ENCODE measurements around the gene PEPD. TPM values are rescaled to one million over a fixed set of nuclear protein-coding genes. Genes with fewer than 3 reads are reported as not detected.

PEPD gene
- total and polyA plus RNA-seq, 2 of the 4 experiments (the other 2 are of a cell fraction) = 36.7 to 88.4 TPM

- H2BK20ac ChIP-seq (ENCODE audit: low read depth, low read length) = no peak overlapping the region
- POLR2A ChIA-PET (ENCODE audit: unreplicated experiment) = no interaction called here
- H3K9me1 ChIP-seq (ENCODE audit: insufficient read depth, low read length) = no peaks in the 10 kb centered on the region
- no peak overlapping the region for H2AFZ ChIP-seq (replicated peaks; ENCODE audit: low read length, poor library complexity)
- H3K18ac ChIP-seq (ENCODE audit: low read depth, low read length) = no peak overlapping the region
- H2BK120ac ChIP-seq (ENCODE audit: low read depth, low read length) = no peak overlapping the region
- intact Hi-C loops (cut with micrococcal nuclease) = no loop called here
- no peak overlapping the region for H3K4me3 ChIP-seq (ENCODE audit: insufficient read depth, low read depth, low read length)
- H3K56ac ChIP-seq (ENCODE audit: extremely low read depth, insufficient read depth, low read length) = no peak overlapping the region
- H3K9me3 ChIP-seq (ENCODE audit: control insufficient read depth, insufficient read depth, low read length) = no peaks in the 10 kb centered on the region
- no peak overlapping the region for H2AK9ac ChIP-seq (replicated peaks; ENCODE audit: low read depth, low read length, poor library complexity)
- CTCF ChIA-PET = interaction anchor here (0.9 kb wide), 1 partner anchor 15 kb away, joined by 3 read pairs; no protein-coding TSS in a partner anchor
- TF ChIP-seq POLR2A (IDR thresholded peaks at IDR 0.05; ENCODE audit: low read depth, low read length) = no peak
- no peak for TF ChIP-seq BHLHE40 (IDR thresholded peaks at IDR 0.05; ENCODE audit: low read depth, low read length)
- no peak for TF ChIP-seq MAZ (IDR thresholded peaks at IDR 0.05; ENCODE audit: borderline replicate concordance, low read depth, low read length)
- no peak for TF ChIP-seq MAFK (IDR thresholded peaks at IDR 0.05; ENCODE audit: low read depth, low read length)
- TF ChIP-seq RCOR1 (IDR thresholded peaks at IDR 0.05; ENCODE audit: insufficient replicate concordance, low read length) = no peak
- no peak for TF ChIP-seq CHD1 (IDR thresholded peaks at IDR 0.05; ENCODE audit: low read depth, low read length)
- H2AK5ac ChIP-seq (ENCODE audit: low read depth, low read length) = no peak overlapping the region
- no peaks in the 10 kb centered on the region for H3K79me1 ChIP-seq (ENCODE audit: low read depth in 1 of 2, low read length in 2 of 2)
- H4K8ac ChIP-seq (ENCODE audit: low read depth in 2 of 2, low read length in 2 of 2) = no peak overlapping the region
- no peak overlapping the region for H3K4ac ChIP-seq (ENCODE audit: low read depth, low read length)
- H3K27me3 ChIP-seq (ENCODE audit: control insufficient read depth, insufficient read depth, low read length) = peaks cover 1% of the 10 kb centered on the region
- H4K91ac ChIP-seq (ENCODE audit: insufficient read depth, low read depth, low read length) = no peak overlapping the region
- no peak overlapping the region for H3K9ac ChIP-seq (ENCODE audit: low read depth, low read length)
- H3K23ac ChIP-seq (ENCODE audit: low read depth, low read length) = no peak overlapping the region
- no peak for ATAC-seq (ENCODE audit: low read depth)
- dilution Hi-C loops (cut with HindIII; ENCODE audit: low sequenced_read_pairs, unreplicated experiment) = no loop called here
- H3K14ac ChIP-seq (replicated peaks; ENCODE audit: low read depth, low read length) = no peak overlapping the region
- in situ Hi-C loops (cut with MboI; ENCODE audit: low sequenced_read_pairs) = no loop called here
- H3K4me1 ChIP-seq (ENCODE audit: control insufficient read depth, insufficient read depth, low read length) = no peaks in the 10 kb centered on the region
- H2BK5ac ChIP-seq (ENCODE audit: low read depth, low read length, poor library complexity, severe bottlenecking) = no peak overlapping the region
- H4K5ac ChIP-seq (ENCODE audit: low read depth, low read length) = no peak overlapping the region
- H3K36me3 ChIP-seq (ENCODE audit: control insufficient read depth, insufficient read depth, low read length) = no peaks in the 10 kb centered on the region
- 52% methylated on average over 3 of the region's 8 CpGs; no CpG with 5 or more reads in 1 of the 2 experiments for WGBS, 2 experiments (ENCODE audit: extremely low coverage in 2 of 2, insufficient read length in 1 of 2)
- no peak overlapping the region for H3K4me2 ChIP-seq (ENCODE audit: low read depth, low read length)
- no TSS peak for BruUV-seq (replicated peaks)
- no peak overlapping the region for H3K27ac ChIP-seq (ENCODE audit: insufficient read depth, low read length)
- no peak for DNase-seq
- no peaks in the 10 kb centered on the region for H4K20me1 ChIP-seq (ENCODE audit: insufficient read depth, low read length)
- no peak overlapping the region for H2BK15ac ChIP-seq (ENCODE audit: low read depth, low read length)
These were observed 182.3 kb downstream of the PEPD start for GRCh38 chr19:33339016-33339984.

Other genes with a start within 250 kb of the PEPD start
- under 0.01 TPM in 1 of 2 replicates, not detected in the other for gene CEBPA, start 219.3 kb downstream of the PEPD start, total RNA-seq (2012; rRNA removed)
- gene CEBPA, start 219.3 kb downstream of the PEPD start, polyA plus RNA-seq (2012; rRNA removed) = 0.04 and 0.09 TPM in 2 replicates
- 14.3 and 21.1 TPM in 2 replicates for gene CEBPG, start 148.1 kb downstream of the PEPD start, total RNA-seq (2012; rRNA removed)
- 7.9 and 9.2 TPM in 2 replicates for gene CEBPG, start 148.1 kb downstream of the PEPD start, polyA plus RNA-seq (2012; rRNA removed)
- not detected in 2 replicates for gene CHST8, start 100.2 kb upstream of the PEPD start, total RNA-seq (2012; rRNA removed)
- gene CHST8, start 100.2 kb upstream of the PEPD start, polyA plus RNA-seq (2012; rRNA removed) = not detected in 2 replicates